Measurements from ENCODE around the gene MAP2K7.
A peak's percentile ranks its signal among the peaks of the same experiment; 100 is the strongest.
"Not testable (repeated sequence)": the region's sequence is repeated elsewhere in the genome, so short reads cannot be mapped to it uniquely, and the experiment has no call there.

The MAP2K7 gene

DNA sequence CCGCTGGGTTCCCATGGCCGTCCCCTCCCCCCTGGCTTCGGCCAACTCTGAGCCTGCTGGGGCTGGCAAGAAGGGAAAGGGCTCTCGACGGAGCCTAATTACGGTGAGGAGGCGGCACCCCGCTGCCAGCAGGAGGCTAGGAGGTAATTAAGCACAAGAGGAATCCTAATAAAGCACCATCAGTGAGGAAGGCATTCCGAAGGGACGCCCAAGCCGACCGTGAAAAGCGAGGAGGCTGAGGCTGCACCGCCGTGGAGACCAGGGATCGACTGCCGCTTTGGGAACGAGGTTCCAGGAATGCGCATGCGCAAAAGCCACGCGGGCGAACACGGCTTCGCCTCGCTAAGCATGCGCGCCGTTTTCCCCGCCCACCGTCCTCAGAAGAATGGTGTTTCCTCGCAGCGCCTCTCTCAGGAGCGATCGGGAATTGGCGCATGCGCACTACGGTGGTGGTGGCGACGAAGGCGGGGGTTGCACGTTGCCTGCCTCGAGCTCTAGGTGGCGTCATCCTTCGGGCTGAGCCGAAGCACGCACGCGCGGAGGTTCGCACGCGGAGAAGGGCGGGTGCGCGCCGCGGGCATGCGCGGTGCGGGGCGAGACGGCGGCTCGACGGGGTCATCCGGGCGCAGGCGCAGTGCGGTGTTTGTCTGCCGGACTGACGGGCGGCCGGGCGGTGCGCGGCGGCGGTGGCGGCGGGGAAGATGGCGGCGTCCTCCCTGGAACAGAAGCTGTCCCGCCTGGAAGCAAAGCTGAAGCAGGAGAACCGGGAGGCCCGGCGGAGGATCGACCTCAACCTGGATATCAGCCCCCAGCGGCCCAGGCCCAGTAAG, at the start of gene MAP2K7:
TSS of gene MAP2K7 (plus strand) at position 634 of the 830 bp plus-strand sequence. CDS start at position 702, 68 bp downstream.
- peak; percentile 98 for DNase-seq

DNA sequence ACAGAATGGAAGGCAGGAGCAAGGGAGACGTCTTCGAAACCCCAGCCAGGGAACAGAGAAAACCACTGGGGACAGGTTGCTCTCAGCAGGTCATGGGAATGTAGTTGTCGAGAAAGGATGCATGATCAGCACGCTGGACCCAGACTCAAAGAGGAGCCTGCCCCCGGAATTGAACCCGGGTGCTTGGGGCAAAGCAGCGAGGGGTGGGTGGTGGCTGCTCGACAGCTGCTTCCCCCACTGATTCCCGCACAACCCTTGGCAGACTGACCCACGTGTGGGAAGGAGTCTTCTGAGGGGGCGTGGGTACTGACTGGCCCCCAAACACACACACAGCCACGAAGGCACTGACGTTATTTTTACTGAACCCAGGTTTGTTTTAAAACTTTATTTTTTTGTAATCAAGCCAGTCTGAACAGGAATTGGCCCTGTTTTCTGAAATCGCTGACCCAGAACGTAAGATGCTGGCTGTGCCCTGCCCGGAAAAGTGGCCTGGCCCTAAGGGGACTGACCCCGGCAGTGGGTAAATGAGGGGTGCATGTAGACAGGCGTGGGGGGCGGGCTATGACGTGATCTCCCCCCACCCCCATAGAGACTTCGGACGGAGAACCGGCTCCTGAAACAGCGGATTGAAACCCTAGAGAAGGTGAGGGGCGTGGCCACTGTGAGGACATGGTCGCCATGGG, 48.1 kb upstream of the MAP2K7 start:
- no peak for DNase-seq

DNA sequence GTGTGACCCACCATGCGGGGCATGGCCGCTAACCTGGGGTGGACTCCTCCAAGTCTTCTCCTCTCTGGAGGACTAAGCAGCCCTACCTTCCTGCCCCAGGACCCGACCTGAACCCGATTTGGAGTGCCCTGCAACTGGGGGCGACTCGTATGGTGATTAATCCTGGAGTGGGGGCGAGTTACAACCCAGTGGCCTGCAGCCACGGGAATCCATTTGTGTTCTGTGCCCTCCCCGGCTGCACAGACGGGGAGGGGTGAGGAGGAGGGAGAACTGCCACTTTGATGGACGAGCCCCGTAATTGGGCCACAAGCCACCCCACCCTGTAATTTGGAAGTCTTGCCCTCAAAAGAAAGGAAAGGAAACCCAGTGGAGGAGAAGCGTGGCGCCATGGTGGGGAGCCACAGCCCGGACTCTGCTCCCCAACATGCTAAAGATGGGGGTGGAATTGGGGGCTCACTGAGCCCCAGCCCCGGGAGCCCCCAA, 47.5 kb upstream of the MAP2K7 start:
- no peak for DNase-seq

DNA sequence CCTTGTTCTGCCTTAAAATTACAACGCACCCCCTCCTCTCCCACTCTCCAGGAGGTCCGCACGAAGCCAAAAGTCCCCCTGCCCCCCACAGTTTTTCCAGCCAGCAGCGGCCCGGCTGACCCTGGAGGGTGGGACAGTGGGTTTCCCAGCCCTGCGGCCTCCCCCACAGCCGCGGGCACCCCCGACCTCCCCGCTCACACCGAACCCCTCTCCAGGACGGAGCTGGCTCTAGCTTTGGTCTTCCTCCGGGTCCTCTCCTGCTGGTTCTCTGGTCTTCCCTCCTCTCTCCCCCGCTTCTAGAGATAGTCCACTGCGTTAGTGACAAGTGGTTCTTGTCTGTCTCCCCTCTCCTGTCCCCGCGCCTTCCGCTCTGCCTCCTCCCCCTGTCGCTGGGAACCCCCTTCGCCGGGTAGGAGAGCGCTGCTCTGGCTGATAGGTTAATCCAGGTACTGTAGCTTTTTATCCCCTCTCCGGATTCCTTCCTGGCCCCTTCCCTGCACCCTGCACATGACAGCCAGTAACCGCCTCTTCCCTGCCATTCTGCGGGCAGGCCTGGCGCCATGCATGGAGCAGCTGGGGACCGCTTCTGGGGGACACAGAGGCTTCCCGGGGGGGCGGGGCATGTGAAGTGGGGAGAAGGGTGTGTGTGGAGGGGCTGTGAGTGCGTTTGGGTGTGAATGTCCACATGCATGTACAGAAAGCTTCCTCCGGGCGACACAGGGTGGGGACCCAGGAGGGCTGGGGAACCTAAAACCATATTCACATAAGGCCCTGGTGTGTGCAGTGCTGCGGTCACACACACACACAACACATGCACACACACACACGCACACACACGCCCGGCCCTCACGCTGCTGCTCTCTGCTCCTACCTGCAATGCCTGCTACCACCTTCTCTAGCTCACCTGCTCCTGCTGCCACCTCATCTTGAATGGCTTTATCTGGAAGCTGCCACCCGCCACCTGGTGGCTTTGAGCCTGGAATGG, 46.7 kb upstream of the MAP2K7 start:
- DNase-seq = no peak

DNA sequence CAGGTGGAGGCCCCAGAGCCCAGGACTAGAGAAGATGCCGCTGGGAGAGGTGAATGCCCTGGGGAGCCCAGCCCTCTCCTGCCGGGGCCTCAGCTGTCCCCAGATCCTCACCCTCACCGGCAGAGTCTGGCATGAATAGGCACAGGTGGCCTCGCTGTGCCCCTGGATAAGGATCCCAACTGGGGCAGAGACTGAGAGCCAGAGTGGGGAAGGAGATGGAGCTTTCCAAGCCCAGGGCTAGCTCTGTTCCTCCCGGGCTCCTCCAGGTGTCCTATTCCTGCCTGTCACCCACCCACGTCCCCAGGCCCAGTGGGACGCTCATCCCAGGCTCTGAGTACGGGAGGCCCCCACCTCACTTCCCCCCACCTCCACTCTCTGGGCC, 46.0 kb upstream of the MAP2K7 start:
- DNase-seq = no peak

DNA sequence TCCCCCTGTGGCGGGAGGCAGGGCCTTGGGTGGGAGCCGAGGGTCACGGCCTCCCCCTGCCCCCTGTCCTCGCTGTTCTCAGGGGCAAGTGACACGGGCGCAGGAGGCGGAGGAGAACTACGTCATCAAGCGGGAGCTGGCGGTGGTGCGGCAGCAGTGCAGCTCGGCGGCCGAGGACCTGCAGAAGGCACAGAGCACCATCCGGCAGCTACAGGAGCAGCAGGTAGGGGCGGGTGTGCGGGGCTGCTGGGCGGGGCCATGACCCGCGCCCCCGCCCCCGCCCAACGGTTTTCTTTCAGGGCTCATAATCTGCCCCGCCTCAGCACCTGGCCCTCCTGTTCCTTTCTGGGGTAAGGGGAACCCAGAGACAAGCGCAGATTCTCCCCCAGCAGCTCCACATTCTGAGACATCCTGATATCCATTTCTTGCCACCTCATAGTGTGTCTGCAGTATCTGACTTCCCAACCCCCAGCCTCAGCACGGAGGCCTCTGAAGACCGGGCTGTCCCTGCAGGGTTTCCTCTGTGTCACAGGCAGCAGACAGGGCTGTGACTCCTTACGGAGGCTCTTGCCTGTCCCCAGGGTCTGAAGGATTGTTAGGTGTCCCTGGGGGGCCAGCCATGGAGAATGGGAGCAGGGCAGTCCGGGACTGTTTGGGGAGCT, 45.4 kb upstream of the MAP2K7 start:
- no peak for DNase-seq

DNA sequence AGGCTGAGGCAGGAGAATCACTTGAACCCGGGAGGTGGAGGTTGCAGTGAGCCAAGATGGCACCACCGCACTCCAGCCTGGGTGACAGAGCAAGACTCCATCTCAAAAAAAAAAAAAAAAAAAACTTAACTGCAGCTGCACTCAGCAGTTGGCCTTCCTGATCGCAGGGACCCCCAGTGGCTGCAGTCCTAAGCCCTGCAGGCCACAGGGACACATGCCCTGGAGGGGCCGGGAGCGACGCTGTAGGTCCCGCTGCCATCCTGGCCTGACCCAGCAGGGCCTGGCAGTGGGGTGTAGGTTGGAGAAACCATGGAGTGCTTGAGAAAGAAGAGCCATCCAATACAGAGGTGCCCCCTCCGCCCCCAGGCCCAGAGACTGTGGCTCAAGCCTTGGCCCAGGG, 44.6 kb upstream of the MAP2K7 start:
- not testable (repeated sequence) for DNase-seq

DNA sequence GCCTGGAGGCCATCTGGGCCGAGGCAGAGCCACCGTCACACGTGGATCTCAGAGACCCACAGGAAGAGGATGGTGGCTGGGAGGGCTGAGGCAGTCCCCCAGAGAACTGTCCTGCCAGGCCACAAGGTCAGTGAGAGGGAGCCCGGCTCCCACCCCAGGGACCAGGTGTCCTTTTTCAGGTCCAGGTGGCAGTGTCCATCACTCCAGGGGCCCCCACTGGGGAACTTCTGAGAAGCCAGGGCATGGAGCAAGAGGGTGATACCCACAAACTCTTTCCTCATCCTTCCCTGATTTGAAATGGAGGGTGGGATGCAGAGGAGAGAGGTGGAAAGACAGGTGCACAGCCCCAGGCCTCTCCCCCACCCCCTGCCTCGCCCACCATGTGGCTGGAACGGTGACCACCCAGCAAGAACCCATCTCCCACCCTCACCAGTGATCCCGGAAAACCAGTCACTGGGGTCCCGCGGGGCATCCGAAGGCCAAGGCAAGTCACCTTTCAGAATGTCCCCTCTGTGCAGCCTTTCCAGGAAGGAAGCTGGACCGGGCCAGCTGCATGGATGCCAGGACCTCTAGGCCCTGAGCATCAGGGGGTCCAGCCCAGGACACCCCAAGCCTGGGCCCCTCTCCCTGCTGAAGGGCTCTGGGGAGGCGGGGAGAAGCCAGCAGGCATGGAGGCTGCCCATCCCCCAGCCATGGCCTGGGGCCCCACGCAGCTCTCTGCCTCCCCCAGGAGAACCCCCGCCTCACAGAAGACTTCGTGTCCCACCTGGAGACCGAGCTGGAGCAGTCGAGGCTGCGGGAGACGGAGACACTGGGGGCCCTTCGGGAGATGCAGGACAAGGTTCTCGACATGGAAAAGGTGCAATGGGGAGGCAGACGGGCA, 43.6 kb upstream of the MAP2K7 start:
- no peak for DNase-seq

DNA sequence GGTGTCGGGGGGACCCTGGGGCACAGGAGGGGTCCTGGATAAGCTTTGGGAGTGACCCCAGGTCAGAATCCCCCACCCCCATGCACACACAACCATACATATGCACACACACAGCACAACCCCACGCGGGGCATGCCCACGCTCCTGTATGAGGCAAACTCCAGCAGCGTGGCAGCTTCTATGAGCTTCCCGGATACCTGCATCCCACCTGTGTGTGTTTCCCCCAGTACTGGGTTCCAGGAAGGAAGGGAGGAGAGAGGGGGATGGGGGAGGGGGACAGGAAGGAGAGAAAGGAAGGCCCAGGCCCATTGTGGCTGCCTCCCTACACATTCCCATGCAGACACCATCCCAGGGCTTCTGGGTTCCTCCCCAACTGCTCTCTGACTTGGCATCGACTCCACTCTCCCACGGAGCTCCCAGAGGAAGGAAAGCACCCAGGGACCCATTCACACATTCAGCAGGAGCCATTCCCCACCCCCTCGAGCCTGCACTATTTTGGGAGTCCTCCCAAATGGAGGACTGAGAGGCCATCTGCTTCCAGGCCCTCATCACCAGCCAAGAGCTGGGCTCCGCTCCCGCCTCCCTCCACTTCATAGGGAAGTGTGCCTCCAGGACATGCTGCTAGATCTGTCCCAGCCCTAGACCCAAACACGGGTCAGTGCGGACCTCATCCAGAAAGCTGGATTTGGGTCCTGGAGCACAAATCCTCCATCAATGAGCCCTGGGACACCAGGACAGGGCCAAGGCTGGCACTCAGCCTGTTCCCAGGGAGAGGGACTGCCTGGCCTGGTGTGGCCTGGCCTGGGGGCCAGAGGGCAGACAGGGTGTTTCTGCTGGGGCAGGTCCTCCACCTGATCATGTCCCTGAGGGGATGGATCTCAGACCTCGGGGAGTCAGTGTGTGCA, 42.7 kb upstream of the MAP2K7 start:
- no peak for DNase-seq

DNA sequence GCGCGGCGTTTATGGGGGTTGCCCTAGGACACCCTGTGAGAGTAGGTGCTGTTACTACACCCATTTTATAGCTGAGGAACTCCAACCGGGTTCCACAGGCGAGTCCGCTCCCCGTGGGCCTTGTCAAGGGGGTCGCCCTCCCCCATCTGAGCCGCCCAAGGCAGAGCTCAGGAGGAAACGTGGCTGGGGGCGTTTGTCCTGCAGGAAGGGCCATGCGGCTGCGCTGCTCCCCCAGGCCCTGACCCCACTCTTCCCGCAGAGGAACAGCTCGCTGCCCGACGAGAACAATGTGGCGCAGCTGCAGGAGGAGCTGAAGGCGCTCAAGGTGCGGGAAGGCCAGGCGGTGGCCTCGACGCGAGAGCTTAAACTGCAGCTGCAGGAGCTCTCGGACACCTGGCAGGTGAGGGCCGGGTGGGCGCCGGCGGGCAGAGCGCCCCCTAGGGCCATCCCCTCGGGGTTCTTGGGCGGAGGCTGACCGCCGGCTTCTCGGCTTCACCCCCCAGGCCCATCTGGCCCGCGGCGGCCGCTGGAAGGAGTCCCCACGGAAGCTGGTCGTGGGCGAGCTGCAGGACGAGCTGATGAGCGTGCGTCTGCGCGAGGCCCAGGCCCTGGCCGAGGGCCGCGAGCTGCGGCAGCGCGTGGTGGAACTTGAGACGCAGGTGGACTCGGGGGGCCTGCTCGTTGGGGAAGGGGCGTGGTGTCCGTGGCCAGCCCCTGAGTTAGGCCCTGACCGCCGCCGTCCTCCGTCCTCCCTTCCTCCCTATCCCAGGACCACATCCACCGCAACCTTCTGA, 41.9 kb upstream of the MAP2K7 start:
- no peak for DNase-seq

DNA sequence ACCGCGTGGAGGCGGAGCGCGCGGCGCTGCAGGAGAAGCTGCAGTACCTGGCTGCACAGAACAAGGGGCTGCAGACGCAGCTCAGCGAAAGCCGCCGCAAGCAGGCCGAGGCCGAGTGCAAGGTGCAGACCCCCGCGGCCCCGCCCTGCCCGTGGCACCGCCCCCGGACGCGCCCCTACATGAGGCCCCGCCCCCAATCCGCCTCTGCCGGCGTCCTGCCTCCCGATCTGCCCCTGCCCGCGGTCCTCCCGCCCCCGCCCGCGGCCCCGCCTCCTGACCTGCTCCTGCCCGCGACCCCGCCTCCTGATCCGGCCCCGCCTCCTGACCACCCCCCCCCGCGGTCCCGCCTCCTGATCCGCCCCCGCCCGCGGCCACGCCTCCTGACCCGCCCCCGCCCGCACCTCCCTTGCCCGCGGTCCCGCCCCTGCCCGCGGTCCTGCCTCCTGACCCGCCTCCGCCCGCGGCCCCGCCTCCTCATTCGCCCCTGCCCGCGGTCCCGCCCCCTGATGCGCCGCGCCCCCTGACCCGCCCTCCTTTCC, 41.2 kb upstream of the MAP2K7 start:
- no peak for DNase-seq

DNA sequence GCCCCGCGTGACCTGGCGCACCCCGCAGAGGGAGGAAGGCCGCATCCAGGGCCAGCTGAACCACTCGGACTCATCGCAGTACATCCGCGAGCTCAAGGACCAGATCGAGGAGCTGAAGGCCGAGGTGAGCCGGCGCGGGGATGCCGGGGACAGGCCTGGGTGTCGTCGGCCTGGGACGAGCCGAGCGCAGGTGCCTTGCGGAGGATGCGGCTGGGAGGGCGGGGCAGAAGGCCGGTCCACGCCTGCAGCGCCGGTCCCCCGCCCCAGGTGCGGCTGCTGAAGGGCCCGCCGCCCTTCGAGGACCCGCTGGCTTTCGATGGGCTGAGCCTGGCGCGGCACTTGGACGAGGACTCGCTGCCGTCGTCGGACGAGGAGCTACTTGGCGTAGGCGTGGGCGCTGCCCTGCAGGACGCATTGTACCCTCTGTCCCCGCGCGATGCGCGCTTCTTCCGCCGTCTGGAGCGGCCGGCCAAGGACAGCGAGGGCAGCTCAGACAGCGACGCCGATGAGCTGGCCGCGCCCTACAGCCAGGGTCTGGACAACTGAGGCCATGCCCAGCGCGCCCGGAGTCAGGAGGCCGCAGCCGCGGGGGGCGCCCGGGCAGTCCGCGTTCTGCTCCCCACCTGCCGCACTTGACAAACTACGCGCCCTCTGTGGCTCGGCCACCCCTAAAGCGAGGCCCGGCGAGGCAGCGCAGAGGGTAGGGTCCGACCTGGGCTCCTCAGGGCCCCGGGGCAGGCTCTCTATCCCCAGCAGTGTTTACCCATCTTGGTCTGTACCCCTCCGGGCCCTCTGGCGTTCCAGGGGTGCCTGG, 40.3 kb upstream of the MAP2K7 start:
- DNase-seq = no peak

DNA sequence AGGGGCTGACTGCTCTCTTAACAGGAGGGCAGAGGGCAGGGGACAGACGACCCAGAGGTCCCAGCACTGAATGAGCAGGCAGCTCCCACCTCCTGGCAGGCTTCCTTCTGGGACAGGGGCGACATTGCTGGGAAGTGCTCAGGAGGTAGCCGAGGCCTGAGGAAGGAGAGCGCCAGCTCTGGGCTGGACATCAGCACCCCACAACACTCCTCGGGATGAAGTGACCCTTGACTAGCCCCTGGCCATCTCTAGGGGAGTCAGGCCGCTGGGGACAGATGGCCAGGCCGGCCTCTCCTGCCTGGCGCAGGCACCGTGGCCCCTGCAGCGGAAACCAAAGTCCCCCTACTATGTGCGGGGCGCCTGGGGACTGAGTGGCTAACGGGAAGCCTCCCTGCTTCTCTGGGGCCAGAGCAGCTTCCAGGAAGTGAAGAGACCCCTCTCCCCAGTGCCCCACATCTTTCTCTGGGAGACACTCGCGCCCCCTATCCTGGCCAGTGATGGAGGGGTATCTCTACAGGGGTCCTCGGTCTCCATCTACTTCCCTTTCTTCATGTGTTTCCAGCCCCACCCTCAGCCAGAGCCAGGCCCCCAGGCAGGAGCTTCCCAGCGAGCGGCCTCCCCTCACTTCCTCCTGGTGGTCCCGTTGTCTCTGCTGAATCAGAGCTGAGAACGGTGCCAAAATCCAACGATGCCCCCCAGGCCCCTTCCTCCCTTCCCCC, 39.5 kb upstream of the MAP2K7 start:
- DNase-seq = no peak

DNA sequence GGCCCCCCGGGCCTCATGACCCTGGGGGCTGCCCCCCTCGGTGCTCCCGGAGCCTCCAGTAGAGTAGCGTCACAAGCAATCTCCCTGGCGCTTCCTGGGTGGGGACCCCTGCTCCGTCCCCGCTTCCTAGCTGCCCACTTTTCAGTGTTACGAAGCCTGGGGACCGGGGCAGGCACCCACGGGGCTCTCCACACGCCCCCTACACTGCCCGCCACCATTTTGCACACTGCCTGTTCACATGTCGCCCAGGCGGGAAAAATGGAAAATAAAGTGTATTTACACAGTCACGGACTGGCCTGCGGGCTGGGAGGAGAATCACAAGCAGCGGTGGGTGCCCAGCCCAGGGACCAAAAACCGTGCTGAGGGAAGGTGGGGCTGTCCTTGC, 39.0 kb upstream of the MAP2K7 start:
- DNase-seq = no peak

DNA sequence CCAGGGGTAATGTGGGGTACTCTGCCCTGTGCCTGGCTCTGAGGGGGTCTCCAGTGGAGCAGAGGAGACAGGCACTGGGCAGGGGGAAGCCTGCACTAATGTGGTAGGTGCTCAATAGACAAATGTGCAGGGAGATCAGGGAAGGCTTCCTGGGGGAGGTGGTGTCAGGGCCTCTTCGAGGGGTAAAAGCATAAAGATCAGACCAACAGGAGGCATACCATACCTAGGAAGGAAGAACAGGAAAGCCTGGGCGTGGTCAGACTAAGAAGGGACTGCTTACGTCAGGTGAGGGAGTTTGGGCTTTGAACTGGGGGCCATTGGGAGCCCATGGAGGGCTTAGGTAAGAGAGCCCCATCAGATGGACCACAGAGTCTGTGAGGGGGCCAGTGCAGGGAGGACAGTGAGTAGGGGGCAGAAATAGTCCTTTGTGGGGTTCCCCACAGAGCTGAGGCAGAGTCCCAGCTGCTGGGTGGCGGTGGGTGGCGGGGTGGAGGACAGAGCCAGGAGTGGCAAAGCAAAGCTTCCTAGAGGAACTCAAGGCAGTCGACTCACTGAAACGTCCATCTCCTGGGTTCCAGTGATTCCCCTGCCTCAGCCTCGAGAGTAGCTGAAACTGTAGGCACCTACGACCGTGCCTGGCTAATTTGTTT, 38.3 kb upstream of the MAP2K7 start:
- no peak for DNase-seq

DNA sequence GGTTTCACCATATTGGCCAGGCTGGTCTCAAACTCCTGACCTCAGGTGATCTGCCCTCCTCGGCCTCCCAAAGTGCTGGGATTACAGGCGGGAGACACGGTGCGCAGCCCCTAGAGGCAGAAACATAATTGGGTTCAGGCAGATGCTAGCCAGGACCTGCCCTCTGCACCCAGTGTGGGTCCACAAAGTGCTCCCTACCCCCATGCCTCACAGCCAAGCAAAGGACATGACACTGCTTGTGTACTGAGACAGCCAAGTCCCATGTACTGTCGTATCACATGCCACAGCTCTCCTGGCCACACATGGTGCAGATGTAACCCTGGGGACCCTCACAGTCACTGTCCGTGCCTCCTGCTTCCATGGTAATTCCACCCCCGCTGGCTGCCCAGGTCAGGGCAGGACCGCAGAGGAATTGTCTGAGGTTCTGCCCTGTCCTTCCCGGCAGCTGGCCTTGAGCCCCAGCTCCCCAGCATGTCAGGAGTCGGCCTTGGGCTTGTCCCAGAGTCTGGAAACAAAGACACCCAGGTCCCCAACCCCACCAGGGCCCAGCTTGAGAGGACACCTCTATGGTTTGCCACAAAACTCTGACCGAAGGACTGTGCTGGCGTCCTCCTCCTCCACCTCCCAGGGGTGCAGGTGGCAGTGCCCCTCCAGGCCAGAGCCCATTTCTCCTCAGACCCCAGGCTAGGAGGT, 37.1 kb upstream of the MAP2K7 start:
- DNase-seq = no peak

Data from Kasumi-1 (cell line).